Measurements from ENCODE around the gene HPGD. TPM values are rescaled to one million over a fixed set of nuclear protein-coding genes. Genes with fewer than 3 reads are reported as not detected.
"Not testable (repeated sequence)": the region's sequence is repeated elsewhere in the genome, so short reads cannot be mapped to it uniquely, and the experiment has no call there.

HPGD gene
- total RNA-seq, 1 donor from 2014 or later: 0.48 TPM

- Mint-ChIP-seq H3K9me3 (no peaks in the 10 kb centered on the region), H3K27me3 (ENCODE audit: low read depth) (no peaks in the 10 kb centered on the region), H3K36me3 (ENCODE audit: low read depth) (no peaks in the 10 kb centered on the region), H3K4me1 (ENCODE audit: low read depth) (no peaks in the 10 kb centered on the region), H3K27ac (no peak overlapping the region), H3K4me3 (ENCODE audit: low read depth) (no peak overlapping the region)
- intact Hi-C loops (cut with micrococcal nuclease): no loop called here
- DNase-seq (ENCODE audit: low spot score): no peak
These were observed 31.8 kb downstream of the HPGD start for GRCh38 chr4:174490451-174490961.

GRCh38 chr4:174488368-174488767 is 33.9 kb downstream of the HPGD start:
- H3K4me1 Mint-ChIP-seq (ENCODE audit: low read depth); DNase-seq (ENCODE audit: low spot score); H3K36me3 Mint-ChIP-seq (ENCODE audit: low read depth); H3K4me3 Mint-ChIP-seq (ENCODE audit: low read depth); intact Hi-C loops (cut with micrococcal nuclease); H3K9me3 Mint-ChIP-seq; H3K27me3 Mint-ChIP-seq (ENCODE audit: low read depth); H3K27ac Mint-ChIP-seq: not testable (repeated sequence)

GRCh38 chr4:174485025-174485424 is 37.3 kb downstream of the HPGD start:
- intact Hi-C loops (cut with micrococcal nuclease): no loop called here
- no peaks in the 10 kb centered on the region for H3K4me1 Mint-ChIP-seq (ENCODE audit: low read depth)
- H3K36me3 Mint-ChIP-seq (ENCODE audit: low read depth): no peaks in the 10 kb centered on the region
- no peaks in the 10 kb centered on the region for H3K27me3 Mint-ChIP-seq (ENCODE audit: low read depth)
- H3K9me3 Mint-ChIP-seq: no peaks in the 10 kb centered on the region
- no peak for DNase-seq (ENCODE audit: low spot score)
- no peak overlapping the region for H3K27ac Mint-ChIP-seq
- no peak overlapping the region for H3K4me3 Mint-ChIP-seq (ENCODE audit: low read depth)

GRCh38 chr4:174483792-174484191 is 38.5 kb downstream of the HPGD start:
- intact Hi-C loops (cut with micrococcal nuclease): no loop called here
- Mint-ChIP-seq H3K36me3 (ENCODE audit: low read depth) (no peaks in the 10 kb centered on the region), H3K27ac (no peak overlapping the region), H3K27me3 (ENCODE audit: low read depth) (no peaks in the 10 kb centered on the region), H3K9me3 (no peaks in the 10 kb centered on the region), H3K4me1 (ENCODE audit: low read depth) (no peaks in the 10 kb centered on the region), H3K4me3 (ENCODE audit: low read depth) (no peak overlapping the region)
- DNase-seq (ENCODE audit: low spot score): no peak

GRCh38 chr4:174479140-174479539 is 43.1 kb downstream of the HPGD start:
- Mint-ChIP-seq H3K27ac (no peak overlapping the region), H3K9me3 (no peaks in the 10 kb centered on the region), H3K4me1 (ENCODE audit: low read depth) (no peaks in the 10 kb centered on the region), H3K36me3 (ENCODE audit: low read depth) (no peaks in the 10 kb centered on the region), H3K4me3 (ENCODE audit: low read depth) (no peak overlapping the region), H3K27me3 (ENCODE audit: low read depth) (no peaks in the 10 kb centered on the region)
- no peak for DNase-seq (ENCODE audit: low spot score)
- intact Hi-C loops (cut with micrococcal nuclease): no loop called here

GRCh38 chr4:174475528-174475927 is 46.8 kb downstream of the HPGD start:
- H3K4me1 Mint-ChIP-seq (ENCODE audit: low read depth): no peaks in the 10 kb centered on the region
- no peaks in the 10 kb centered on the region for H3K36me3 Mint-ChIP-seq (ENCODE audit: low read depth)
- H3K9me3 Mint-ChIP-seq: no peaks in the 10 kb centered on the region
- DNase-seq (ENCODE audit: low spot score): no peak
- intact Hi-C loops (cut with micrococcal nuclease): no loop called here
- H3K27me3 Mint-ChIP-seq (ENCODE audit: low read depth): no peaks in the 10 kb centered on the region
- no peak overlapping the region for H3K4me3 Mint-ChIP-seq (ENCODE audit: low read depth)
- no peak overlapping the region for H3K27ac Mint-ChIP-seq

- H3K27me3 Mint-ChIP-seq (ENCODE audit: low read depth): no peaks in the 10 kb centered on the region
- intact Hi-C loops (cut with micrococcal nuclease): no loop called here
- H3K4me1 Mint-ChIP-seq (ENCODE audit: low read depth): no peaks in the 10 kb centered on the region
- H3K9me3 Mint-ChIP-seq: no peaks in the 10 kb centered on the region
- H3K4me3 Mint-ChIP-seq (ENCODE audit: low read depth): no peak overlapping the region
- no peaks in the 10 kb centered on the region for H3K36me3 Mint-ChIP-seq (ENCODE audit: low read depth)
- no peak overlapping the region for H3K27ac Mint-ChIP-seq
- no peak for DNase-seq (ENCODE audit: low spot score)
These were observed 47.7 kb downstream of the HPGD start for GRCh38 chr4:174474457-174475075.

- H3K36me3 Mint-ChIP-seq (ENCODE audit: low read depth): no peaks in the 10 kb centered on the region
- H3K4me3 Mint-ChIP-seq (ENCODE audit: low read depth): no peak overlapping the region
- intact Hi-C loops (cut with micrococcal nuclease): no loop called here
- no peak for DNase-seq (ENCODE audit: low spot score)
- no peak overlapping the region for H3K27ac Mint-ChIP-seq
- no peaks in the 10 kb centered on the region for H3K27me3 Mint-ChIP-seq (ENCODE audit: low read depth)
- no peaks in the 10 kb centered on the region for H3K9me3 Mint-ChIP-seq
- H3K4me1 Mint-ChIP-seq (ENCODE audit: low read depth): no peaks in the 10 kb centered on the region
These were observed 55.2 kb downstream of the HPGD start for GRCh38 chr4:174467107-174467506.

GRCh38 chr4:174464949-174465348 is 57.3 kb downstream of the HPGD start:
- Mint-ChIP-seq H3K9me3 (no peaks in the 10 kb centered on the region), H3K27me3 (ENCODE audit: low read depth) (no peaks in the 10 kb centered on the region), H3K27ac (no peak overlapping the region), H3K4me1 (ENCODE audit: low read depth) (no peaks in the 10 kb centered on the region), H3K4me3 (ENCODE audit: low read depth) (no peak overlapping the region), H3K36me3 (ENCODE audit: low read depth) (no peaks in the 10 kb centered on the region)
- DNase-seq (ENCODE audit: low spot score): no peak
- intact Hi-C loops (cut with micrococcal nuclease): no loop called here

- Mint-ChIP-seq H3K9me3 (no peaks in the 10 kb centered on the region), H3K27ac (no peak overlapping the region), H3K4me3 (ENCODE audit: low read depth) (no peak overlapping the region), H3K27me3 (ENCODE audit: low read depth) (no peaks in the 10 kb centered on the region), H3K4me1 (ENCODE audit: low read depth) (no peaks in the 10 kb centered on the region), H3K36me3 (ENCODE audit: low read depth) (no peaks in the 10 kb centered on the region)
- no peak for DNase-seq (ENCODE audit: low spot score)
- intact Hi-C loops (cut with micrococcal nuclease): no loop called here
These were observed 60.7 kb downstream of the HPGD start for GRCh38 chr4:174461466-174462106.

GRCh38 chr4:174460684-174461083 is 61.6 kb downstream of the HPGD start:
- Mint-ChIP-seq H3K9me3 (no peaks in the 10 kb centered on the region), H3K4me1 (ENCODE audit: low read depth) (no peaks in the 10 kb centered on the region), H3K4me3 (ENCODE audit: low read depth) (no peak overlapping the region), H3K27me3 (ENCODE audit: low read depth) (no peaks in the 10 kb centered on the region), H3K27ac (no peak overlapping the region), H3K36me3 (ENCODE audit: low read depth) (no peaks in the 10 kb centered on the region)
- no peak for DNase-seq (ENCODE audit: low spot score)
- intact Hi-C loops (cut with micrococcal nuclease): no loop called here

GRCh38 chr4:174457468-174457867 is 64.8 kb downstream of the HPGD start:
- H3K9me3 Mint-ChIP-seq: no peaks in the 10 kb centered on the region
- H3K4me1 Mint-ChIP-seq (ENCODE audit: low read depth): no peaks in the 10 kb centered on the region
- H3K4me3 Mint-ChIP-seq (ENCODE audit: low read depth): no peak overlapping the region
- no peak for DNase-seq (ENCODE audit: low spot score)
- intact Hi-C loops (cut with micrococcal nuclease): no loop called here
- no peak overlapping the region for H3K27ac Mint-ChIP-seq
- H3K36me3 Mint-ChIP-seq (ENCODE audit: low read depth): no peaks in the 10 kb centered on the region
- H3K27me3 Mint-ChIP-seq (ENCODE audit: low read depth): no peaks in the 10 kb centered on the region

- no peak overlapping the region for H3K27ac Mint-ChIP-seq
- intact Hi-C loops (cut with micrococcal nuclease): no loop called here
- no peaks in the 10 kb centered on the region for H3K9me3 Mint-ChIP-seq
- no peaks in the 10 kb centered on the region for H3K36me3 Mint-ChIP-seq (ENCODE audit: low read depth)
- no peak for DNase-seq (ENCODE audit: low spot score)
- no peak overlapping the region for H3K4me3 Mint-ChIP-seq (ENCODE audit: low read depth)
- H3K4me1 Mint-ChIP-seq (ENCODE audit: low read depth): no peaks in the 10 kb centered on the region
- no peaks in the 10 kb centered on the region for H3K27me3 Mint-ChIP-seq (ENCODE audit: low read depth)
These were observed 67.3 kb downstream of the HPGD start for GRCh38 chr4:174454815-174455473.
